GM12892 (cell line): ENCODE results near the gene ADAR. TPM values are rescaled to one million over a fixed set of nuclear protein-coding genes. Genes with fewer than 3 reads are reported as not detected.
"Not testable (repeated sequence)": the region's sequence is repeated elsewhere in the genome, so short reads cannot be mapped to it uniquely, and the experiment has no call there.

Source experiments
- DNase-seq: peaks from one replicate; pipeline ENCODE4 v3.0.0; 2011; ENCODE audit not compliant: insufficient read length
- FAIRE-seq: peaks from 2 replicates; lab custom pipeline; 2011; peaks lifted over from hg19 to GRCh38; lab: Jason Lieb, UNC
- POLR2A ChIP-seq: IDR thresholded peaks from 2 replicates; pipeline ENCODE4 v1.6.1; 2011; ENCODE audit warnings: low read depth, low read length, control low read depth
- POLR2AphosphoS5 ChIP-seq: IDR thresholded peaks from 2 replicates; pipeline ENCODE4 v1.6.1; 2011; ENCODE audit warnings: low read depth, low read length, control low read depth
- TAF1 ChIP-seq: IDR thresholded peaks from 2 replicates; pipeline ENCODE4 v1.6.1; 2011; ENCODE audit warnings: low read depth, mild to moderate bottlenecking, control low read depth, low read length, borderline replicate concordance
- polyA plus RNA-seq: library from polyadenylated mRNA; unstranded; fragments of >200 nt; gene quantifications from one replicate; pipeline ENCODE4 v1.2.1, GENCODE V29; 2012; ENCODE audit warnings: missing spikeins, inconsistent platforms; ENCODE audit not compliant: missing spikeins

ADAR gene, protein sequence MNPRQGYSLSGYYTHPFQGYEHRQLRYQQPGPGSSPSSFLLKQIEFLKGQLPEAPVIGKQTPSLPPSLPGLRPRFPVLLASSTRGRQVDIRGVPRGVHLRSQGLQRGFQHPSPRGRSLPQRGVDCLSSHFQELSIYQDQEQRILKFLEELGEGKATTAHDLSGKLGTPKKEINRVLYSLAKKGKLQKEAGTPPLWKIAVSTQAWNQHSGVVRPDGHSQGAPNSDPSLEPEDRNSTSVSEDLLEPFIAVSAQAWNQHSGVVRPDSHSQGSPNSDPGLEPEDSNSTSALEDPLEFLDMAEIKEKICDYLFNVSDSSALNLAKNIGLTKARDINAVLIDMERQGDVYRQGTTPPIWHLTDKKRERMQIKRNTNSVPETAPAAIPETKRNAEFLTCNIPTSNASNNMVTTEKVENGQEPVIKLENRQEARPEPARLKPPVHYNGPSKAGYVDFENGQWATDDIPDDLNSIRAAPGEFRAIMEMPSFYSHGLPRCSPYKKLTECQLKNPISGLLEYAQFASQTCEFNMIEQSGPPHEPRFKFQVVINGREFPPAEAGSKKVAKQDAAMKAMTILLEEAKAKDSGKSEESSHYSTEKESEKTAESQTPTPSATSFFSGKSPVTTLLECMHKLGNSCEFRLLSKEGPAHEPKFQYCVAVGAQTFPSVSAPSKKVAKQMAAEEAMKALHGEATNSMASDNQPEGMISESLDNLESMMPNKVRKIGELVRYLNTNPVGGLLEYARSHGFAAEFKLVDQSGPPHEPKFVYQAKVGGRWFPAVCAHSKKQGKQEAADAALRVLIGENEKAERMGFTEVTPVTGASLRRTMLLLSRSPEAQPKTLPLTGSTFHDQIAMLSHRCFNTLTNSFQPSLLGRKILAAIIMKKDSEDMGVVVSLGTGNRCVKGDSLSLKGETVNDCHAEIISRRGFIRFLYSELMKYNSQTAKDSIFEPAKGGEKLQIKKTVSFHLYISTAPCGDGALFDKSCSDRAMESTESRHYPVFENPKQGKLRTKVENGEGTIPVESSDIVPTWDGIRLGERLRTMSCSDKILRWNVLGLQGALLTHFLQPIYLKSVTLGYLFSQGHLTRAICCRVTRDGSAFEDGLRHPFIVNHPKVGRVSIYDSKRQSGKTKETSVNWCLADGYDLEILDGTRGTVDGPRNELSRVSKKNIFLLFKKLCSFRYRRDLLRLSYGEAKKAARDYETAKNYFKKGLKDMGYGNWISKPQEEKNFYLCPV
- polyA plus RNA-seq = 116 TPM

DNA sequence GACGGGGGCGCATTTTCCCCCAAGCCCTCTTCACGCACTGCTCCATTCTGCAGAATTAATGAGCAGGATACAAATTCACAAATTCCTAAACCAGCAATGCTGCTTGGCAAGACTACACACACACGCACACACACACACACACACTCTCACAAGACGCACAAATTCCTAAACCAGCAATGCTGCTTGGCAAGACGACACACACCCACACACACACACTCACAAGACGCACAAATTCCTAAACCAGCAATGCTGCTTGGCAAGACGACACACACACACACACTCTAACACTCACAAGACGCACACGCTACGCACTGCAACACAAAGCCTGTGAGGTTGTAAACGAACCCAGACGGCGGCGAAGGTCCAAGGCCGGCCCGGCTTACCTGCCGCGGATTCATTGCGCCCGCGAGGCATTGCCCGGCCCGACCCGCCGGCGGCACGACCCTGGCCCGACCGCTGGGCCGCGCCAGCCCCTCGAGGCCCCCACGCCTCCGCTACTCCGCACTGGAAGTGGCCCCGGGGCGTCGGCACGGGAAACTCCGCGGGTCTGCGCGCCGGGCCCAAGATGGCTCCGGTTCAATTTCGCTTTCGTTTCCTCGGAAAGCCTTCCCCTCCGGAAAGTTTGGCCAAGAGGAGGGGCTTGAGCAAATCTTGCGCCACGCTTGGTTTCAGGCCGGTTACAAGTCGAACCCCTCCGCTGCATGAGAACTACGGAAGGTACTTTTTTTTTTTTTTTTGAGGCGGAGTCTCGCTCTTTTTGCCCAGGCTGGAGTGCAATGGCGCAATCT lies at the start of gene ADAR:
ADAR (minus strand) TSS at position 578 of the 788 bp plus-strand sequence; CDS start at position 398, 180 bp downstream.
- peak; percentile 66 for DNase-seq
- TF ChIP-seq TAF1 = peak; percentile 74; the same call in 1 of the 2 replicates
- TF ChIP-seq POLR2A = peak; percentile 87; the same call in 1 of the 2 replicates
- peak; percentile 84 for TF ChIP-seq POLR2AphosphoS5
- peak; percentile 88 for FAIRE-seq

DNA sequence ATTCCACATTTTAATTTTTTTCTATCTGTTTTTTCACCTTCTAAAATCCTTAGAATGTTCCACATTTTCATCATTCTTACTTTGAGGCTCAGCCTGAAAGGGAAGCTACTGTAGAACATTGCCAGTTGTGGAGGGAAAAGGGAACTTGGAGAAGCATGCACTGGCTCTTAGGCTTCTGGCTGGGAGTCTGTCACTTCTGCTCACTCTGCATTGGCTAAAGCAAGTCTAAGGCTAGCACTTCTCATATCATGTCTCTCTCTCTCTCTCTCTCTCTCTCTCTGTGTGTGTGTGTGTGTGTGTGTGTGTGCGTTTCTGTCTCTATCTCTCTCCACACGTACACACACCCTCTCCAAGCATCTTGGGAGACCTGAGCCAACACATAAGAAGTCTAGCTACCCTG lies 49.6 kb upstream of the ADAR start:
- DNase-seq = no peak
- no peak for FAIRE-seq
- TF ChIP-seq TAF1 = no peak

DNA sequence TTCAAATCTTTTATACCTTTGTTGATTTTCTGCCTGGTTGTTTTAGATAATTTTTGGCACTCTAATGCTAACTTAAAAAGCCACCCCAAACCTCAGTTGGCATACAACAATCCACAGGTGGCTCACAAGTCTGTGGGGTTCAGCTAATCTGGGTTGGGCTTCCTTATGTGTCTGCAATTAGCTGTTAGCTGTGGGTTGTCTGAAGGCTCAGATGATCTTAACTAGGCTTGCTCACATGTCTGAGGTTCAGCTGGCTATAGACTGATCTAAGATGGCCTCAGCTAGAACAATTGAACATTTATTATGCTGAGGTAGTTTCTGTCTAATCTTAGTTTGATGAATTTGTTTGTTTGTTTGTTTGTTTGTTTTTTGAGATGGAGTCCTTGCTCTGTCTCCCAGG lies 44.9 kb upstream of the ADAR start:
- TF ChIP-seq POLR2A = no peak
- no peak for TF ChIP-seq POLR2AphosphoS5
- no peak for TF ChIP-seq TAF1
- DNase-seq (no peak), FAIRE-seq (no peak)

DNA sequence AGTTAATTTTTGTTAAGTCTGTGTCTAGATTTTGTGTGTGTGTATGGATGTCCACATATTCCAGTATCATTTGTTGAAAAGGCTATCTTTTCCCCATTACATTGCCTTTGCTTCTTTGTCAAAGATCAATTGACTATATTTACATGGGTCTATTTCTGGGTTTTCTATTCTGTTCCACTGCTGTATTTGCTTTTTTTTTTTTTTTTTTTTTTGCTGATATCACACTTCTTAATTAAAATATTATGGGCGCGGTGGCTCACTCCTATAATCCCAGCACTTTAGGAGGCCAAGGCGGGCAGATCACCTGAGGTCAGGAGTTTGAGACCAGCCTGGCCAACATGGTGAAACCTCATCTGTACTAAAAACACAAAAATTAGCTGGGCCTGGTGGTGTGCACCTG lies 36.7 kb upstream of the ADAR start:
- not testable (repeated sequence) for FAIRE-seq, DNase-seq

DNA sequence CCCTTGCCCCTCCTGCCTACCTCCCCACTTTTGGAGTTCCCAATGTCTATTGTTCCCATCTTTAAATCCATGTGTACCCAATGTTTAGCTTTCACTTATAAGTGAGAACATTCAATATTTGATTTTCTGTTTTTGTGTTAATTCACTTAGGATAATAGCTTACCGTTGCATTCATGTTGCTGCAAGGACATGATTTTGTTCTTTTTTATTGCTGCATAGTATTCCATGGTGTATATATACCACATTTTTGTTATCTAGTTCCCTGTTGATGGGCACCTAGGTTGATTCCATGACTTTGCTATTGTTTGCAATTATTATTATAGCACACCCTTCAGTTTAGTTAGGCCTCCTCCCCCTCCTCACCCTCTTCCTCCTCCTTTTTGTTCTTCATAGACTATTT lies 33.5 kb upstream of the ADAR start:
- TF ChIP-seq POLR2A (no peak), TAF1 (no peak), POLR2AphosphoS5 (no peak)
- FAIRE-seq = no peak

DNA sequence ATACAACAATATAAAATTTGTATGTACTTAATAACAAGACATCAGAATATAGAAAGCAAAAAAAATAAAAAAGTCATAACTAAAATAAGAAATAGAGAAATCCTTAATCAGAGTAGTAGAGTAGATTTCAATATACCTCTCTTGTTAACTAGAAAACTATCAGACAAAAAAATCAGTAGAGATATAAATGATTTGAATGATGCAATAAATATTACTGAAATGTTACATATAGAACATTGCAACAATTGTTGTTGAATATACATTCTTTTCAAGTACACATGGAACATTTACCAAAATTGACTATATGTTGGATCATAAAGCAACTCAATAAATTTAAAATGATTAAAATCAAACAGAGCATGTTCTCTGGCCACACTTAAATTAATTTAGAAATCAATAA lies 31.9 kb upstream of the ADAR start:
- DNase-seq (no peak), FAIRE-seq (no peak)
- no peak for TF ChIP-seq POLR2AphosphoS5
- no peak for TF ChIP-seq POLR2A
- no peak for TF ChIP-seq TAF1

More for the DNA sequence above, 33.5 kb upstream of the ADAR start:
- no peak for DNase-seq

DNA sequence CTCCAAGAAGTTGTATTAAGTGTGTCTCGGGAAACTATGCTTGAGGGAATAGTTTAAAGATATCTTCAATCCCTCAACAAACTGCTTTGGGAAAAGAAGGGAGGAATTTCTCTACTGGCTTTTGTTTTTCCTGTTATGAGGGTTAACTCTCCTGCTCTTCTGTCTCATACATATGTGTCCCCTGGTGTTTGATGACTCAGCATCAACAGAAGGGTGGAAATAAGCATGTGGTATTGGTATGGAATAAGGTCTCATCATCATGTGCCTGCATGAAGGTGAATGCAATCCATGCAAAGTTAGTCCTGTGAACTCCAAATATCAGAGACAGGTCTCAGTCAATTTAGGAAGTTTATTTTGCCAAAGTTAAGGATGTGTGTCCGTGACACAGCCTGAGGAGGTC lies 27.2 kb upstream of the ADAR start:
- TF ChIP-seq POLR2AphosphoS5 = no peak
- no peak for TF ChIP-seq TAF1
- TF ChIP-seq POLR2A = no peak
- FAIRE-seq = no peak
- DNase-seq = no peak

DNA sequence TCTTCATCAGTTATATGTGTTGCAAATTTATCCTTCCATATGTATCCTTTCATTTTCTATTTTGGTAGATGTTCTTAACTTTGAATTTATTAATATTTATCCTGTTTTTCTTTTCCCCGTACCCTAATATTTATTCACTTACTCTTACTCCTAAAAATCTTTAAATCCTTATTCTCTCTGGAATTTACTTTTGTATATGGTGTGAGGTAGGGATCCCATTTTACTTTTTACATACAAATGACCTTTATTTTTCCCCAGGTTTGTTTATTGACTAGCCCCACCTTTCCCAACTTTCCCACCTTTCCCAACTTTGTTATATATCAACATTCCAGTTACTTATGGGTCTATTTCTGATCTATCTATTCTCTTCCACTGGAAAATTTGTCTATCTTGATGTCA lies 21.7 kb upstream of the ADAR start:
- FAIRE-seq (no peak), DNase-seq (no peak)
- TF ChIP-seq POLR2AphosphoS5 (no peak), TAF1 (no peak), POLR2A (no peak)

DNA sequence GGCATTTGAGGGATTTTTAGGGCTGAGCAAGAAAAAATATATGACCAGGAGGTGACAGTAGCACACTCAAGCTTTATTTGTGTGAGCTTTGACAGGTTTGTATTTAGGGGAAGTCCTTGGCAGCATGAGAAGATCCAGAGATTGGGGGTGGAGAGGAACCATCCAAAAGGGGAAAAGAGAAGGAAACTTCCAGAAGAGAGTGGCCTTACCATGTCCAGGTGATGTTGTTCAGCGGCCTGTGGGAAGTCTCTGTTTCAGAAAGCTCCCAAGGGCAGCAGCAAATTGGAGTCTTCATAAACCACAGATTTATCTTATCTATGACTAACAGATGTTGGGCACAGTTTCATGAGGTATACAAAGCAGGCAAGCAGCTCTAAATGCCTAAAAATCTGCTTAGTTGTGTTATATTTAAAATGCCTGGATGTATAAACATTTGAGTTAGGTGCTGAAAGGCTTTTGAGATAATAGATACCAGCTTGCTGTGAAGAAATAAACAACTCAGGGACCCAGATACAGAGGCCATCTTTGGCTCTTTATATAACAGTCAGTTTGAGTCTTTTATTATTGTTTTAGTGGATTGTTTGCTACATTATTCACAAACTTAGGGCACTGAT lies 21.2 kb upstream of the ADAR start:
- FAIRE-seq (no peak), DNase-seq (no peak)
- no peak for TF ChIP-seq TAF1
- TF ChIP-seq POLR2AphosphoS5 = no peak
- TF ChIP-seq POLR2A = no peak

DNA sequence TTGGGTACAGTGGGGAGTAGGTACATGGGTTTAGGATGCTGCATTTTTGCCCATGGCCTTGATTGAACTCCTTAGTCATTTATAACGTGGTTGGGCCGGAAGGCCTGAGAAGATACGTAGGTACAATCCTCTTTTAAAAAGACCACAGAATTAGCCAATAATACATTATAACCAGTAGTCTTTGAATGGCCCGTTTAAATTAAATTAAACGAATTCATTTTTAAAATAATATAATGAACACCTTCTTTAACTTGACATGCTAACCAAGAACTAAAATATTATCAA lies 20.1 kb upstream of the ADAR start:
- FAIRE-seq (no peak), DNase-seq (no peak)
- no peak for TF ChIP-seq POLR2A
- TF ChIP-seq POLR2AphosphoS5 = no peak
- no peak for TF ChIP-seq TAF1
